ENCODE measurements around the gene GRIA3.

- TF ChIP-seq POLR2A (IDR thresholded peaks at IDR 0.05; ENCODE audit: low read depth) (no peak), CTCF (IDR thresholded peaks at IDR 0.05) (no peak)
Observed at GRCh38 chrX:123155327-123155726, 28.8 kb upstream of the GRIA3 start.

Data from esophagus muscularis mucosa (tissue), 3 donors.